WERI-Rb-1 (cell line): ENCODE data around the gene PPIF.

ENCODE experiments used
- DNase-seq: peaks from one replicate; pipeline ENCODE4 v3.0.0-alpha.2; 2020
- H3K27ac ChIP-seq: fragments of 250-450 bp; sonication (Bioruptor Pico); 2 replicates; pipeline ENCODE4 v1.5.1; 2020; ENCODE audit warnings: mild to moderate bottlenecking, moderate library complexity
- H3K27me3 ChIP-seq: fragments of 250-450 bp; sonication (Bioruptor Pico); 2 replicates; pipeline ENCODE4 v1.5.1; 2021; ENCODE audit warnings: mild to moderate bottlenecking, low read depth, moderate library complexity; ENCODE audit not compliant: insufficient read depth, severe bottlenecking
- H3K36me3 ChIP-seq: fragments of 250-450 bp; sonication (Bioruptor Pico); 2 replicates; pipeline ENCODE4 v1.5.1; 2020; ENCODE audit warnings: mild to moderate bottlenecking, moderate library complexity
- H3K4me3 ChIP-seq: 2 replicates; pipeline ENCODE4 v1.5.1; 2011; ENCODE audit warnings: low read depth, mild to moderate bottlenecking, control low read depth, low read length
- H3K9me3 ChIP-seq: fragments of 250-450 bp; sonication (Bioruptor Pico); 2 replicates; pipeline ENCODE4 v1.5.1; 2021; ENCODE audit warnings: mild to moderate bottlenecking, moderate library complexity; ENCODE audit not compliant: severe bottlenecking
- TF ChIP-seq, protein P1 (sequence below): IDR thresholded peaks from 2 replicates; pipeline ENCODE4 v1.5.1; 2011; ENCODE audit warnings: low read depth, mild to moderate bottlenecking, control low read depth, inconsistent platforms, low read length

Gene PPIF

DNA sequence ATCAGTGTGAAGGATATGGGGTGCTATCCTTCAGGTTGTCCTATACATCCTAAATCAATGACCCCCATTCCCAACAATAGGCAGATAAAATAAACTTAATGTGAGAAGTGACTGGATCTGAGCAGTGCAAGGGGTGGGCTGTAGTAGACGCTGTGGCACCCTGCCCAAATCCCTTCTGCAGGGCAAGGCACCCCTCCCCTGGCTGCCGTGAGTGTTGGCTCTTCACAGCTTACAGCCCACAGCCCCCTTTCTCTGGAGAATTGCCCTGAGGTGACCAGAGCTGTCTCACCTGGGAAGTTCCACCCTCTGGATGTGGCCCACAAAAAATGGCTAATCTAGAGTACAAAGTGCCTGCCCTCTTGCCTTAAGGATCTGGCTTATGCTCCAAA is 25.8 kb upstream of the PPIF start:
- Histone ChIP-seq H3K9me3 (no peaks in the 10 kb centered on the region), H3K27ac (no peak overlapping the region), H3K36me3 (no peaks in the 10 kb centered on the region), H3K4me3 (no peak overlapping the region), H3K27me3 (no peaks in the 10 kb centered on the region)
- DNase-seq: no peak
- TF ChIP-seq, protein P1, sequence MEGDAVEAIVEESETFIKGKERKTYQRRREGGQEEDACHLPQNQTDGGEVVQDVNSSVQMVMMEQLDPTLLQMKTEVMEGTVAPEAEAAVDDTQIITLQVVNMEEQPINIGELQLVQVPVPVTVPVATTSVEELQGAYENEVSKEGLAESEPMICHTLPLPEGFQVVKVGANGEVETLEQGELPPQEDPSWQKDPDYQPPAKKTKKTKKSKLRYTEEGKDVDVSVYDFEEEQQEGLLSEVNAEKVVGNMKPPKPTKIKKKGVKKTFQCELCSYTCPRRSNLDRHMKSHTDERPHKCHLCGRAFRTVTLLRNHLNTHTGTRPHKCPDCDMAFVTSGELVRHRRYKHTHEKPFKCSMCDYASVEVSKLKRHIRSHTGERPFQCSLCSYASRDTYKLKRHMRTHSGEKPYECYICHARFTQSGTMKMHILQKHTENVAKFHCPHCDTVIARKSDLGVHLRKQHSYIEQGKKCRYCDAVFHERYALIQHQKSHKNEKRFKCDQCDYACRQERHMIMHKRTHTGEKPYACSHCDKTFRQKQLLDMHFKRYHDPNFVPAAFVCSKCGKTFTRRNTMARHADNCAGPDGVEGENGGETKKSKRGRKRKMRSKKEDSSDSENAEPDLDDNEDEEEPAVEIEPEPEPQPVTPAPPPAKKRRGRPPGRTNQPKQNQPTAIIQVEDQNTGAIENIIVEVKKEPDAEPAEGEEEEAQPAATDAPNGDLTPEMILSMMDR: no peak

DNA sequence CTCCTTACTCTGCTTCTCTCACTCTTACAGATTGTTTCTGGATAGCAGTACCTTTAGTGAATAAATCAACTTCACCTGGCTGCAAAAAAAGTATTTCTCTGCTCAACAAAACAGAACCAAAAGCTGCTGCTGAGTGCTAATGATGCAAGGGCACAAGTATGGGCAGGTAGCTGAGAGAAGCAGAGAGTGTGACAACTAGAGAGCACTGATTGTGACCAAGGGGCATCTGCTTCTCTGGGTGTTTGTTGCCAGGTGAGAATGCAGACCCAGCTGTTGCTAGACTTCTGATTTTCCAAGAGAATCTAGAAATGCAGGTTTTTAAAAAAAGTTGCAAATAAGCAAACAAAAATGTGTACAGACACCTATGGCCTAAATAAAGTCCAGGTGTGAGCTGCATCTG is 25.3 kb upstream of the PPIF start:
- no peaks in the 10 kb centered on the region for H3K9me3 ChIP-seq
- H3K27ac ChIP-seq: no peak overlapping the region
- no peak for DNase-seq
- no peaks in the 10 kb centered on the region for H3K36me3 ChIP-seq
- H3K4me3 ChIP-seq: no peak overlapping the region
- no peaks in the 10 kb centered on the region for H3K27me3 ChIP-seq
- TF ChIP-seq, protein P1: no peak

DNA sequence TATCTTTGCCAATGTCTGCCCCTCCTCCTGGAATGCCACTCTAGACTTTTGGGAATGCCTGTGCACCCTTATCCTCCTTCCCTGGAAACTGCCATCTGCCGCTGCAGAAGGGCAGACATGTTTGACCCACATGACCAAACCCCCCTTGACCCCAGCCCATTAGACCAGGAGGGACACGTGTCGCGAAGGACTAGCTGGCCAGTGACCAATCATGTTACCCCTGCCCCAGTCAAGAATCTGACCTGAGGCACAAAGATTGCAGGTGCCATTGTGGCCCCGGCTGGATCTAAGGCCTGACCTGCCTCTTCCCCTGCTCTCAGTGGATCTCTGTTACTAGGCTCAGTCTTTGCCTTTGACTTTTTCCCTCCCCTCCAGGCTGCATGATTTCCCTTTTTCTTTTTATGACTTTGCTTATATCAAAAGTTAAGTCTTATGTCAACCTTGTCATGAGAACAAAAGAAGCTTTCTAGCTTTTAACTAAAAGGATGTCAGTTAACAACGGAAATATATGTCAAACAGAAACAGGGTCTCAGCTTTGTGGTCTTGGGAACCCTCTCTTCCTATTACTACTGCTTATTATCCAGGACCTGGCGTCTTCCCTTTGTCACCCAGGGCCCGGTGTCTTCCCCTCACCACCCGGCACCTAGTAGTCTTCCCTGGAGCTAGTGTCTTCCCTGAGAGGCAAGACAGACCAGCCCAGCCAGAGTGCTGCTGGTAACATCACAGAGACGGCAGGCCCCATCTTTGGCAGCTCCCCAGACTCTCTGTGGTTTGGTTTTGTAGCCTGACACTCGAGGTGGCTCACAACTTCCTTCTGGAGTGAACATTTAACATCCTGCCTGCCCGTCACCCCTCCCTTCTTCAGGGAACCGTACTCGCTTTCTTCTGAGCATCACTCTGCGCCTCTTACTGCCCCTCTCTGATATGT is 24.4 kb upstream of the PPIF start:
- TF ChIP-seq, protein P1: no peak
- Histone ChIP-seq H3K27me3 (no peaks in the 10 kb centered on the region), H3K27ac (no peak overlapping the region), H3K36me3 (no peaks in the 10 kb centered on the region), H3K9me3 (no peaks in the 10 kb centered on the region), H3K4me3 (no peak overlapping the region)
- no peak for DNase-seq

GRCh38 chr10:79323602-79324001 is 23.7 kb upstream of the PPIF start:
- H3K36me3 ChIP-seq: no peaks in the 10 kb centered on the region
- H3K27me3 ChIP-seq: no peaks in the 10 kb centered on the region
- no peak overlapping the region for H3K27ac ChIP-seq
- no peaks in the 10 kb centered on the region for H3K9me3 ChIP-seq
- DNase-seq: no peak
- H3K4me3 ChIP-seq: no peak overlapping the region
- TF ChIP-seq, protein P1: no peak

- H3K27me3 ChIP-seq: no peaks in the 10 kb centered on the region
- TF ChIP-seq, protein P1: no peak
- H3K9me3 ChIP-seq: no peaks in the 10 kb centered on the region
- DNase-seq: no peak
- no peak overlapping the region for H3K4me3 ChIP-seq
- no peaks in the 10 kb centered on the region for H3K36me3 ChIP-seq
- no peak overlapping the region for H3K27ac ChIP-seq
Measured at GRCh38 chr10:79324032-79324695, 23.1 kb upstream of the PPIF start.
